HG02981 (cell line): ENCODE measurements around the gene PARD3B.
A peak's percentile ranks its signal among the peaks of the same experiment; 100 is the strongest.

Source experiments
- ATAC-seq: cut with Tn5 transposase; IDR thresholded peaks from one replicate; pipeline ENCODE4 v1.9.1; 2021; ENCODE audit warnings: mild to moderate bottlenecking, moderate library complexity; ENCODE audit not compliant: unreplicated experiment

The PARD3B gene

GRCh38 chr2:204691911-204692510 is 146.7 kb downstream of the PARD3B start:
- ATAC-seq = peak; percentile 82

GRCh38 chr2:204692790-204693189 is 147.5 kb downstream of the PARD3B start:
- no peak for ATAC-seq

- no peak for ATAC-seq
Observed at GRCh38 chr2:204693262-204693661, 148.0 kb downstream of the PARD3B start.

GRCh38 chr2:204695506-204695905 is 150.2 kb downstream of the PARD3B start:
- no peak for ATAC-seq

GRCh38 chr2:204696124-204696523 is 150.8 kb downstream of the PARD3B start:
- ATAC-seq = no peak

- ATAC-seq = no peak
Observed at GRCh38 chr2:204705243-204705932, 160.1 kb downstream of the PARD3B start.

- ATAC-seq = no peak
Observed at GRCh38 chr2:204706939-204707338, 161.7 kb downstream of the PARD3B start.

GRCh38 chr2:204713211-204713610 is 167.9 kb downstream of the PARD3B start:
- no peak for ATAC-seq

GRCh38 chr2:204715361-204715760 is 170.1 kb downstream of the PARD3B start:
- ATAC-seq = no peak

GRCh38 chr2:204717591-204717990 is 172.3 kb downstream of the PARD3B start:
- no peak for ATAC-seq

GRCh38 chr2:204718607-204719006 is 173.3 kb downstream of the PARD3B start:
- no peak for ATAC-seq

- no peak for ATAC-seq
Observed at GRCh38 chr2:204720874-204721273, 175.6 kb downstream of the PARD3B start.

GRCh38 chr2:204722207-204722606 is 176.9 kb downstream of the PARD3B start:
- ATAC-seq = no peak

GRCh38 chr2:204722691-204723090 is 177.4 kb downstream of the PARD3B start:
- no peak for ATAC-seq

- no peak for ATAC-seq
Observed at GRCh38 chr2:204725693-204726360, 180.6 kb downstream of the PARD3B start.

- ATAC-seq = no peak
Observed at GRCh38 chr2:204726831-204727230, 181.6 kb downstream of the PARD3B start.

GRCh38 chr2:204727368-204727767 is 182.1 kb downstream of the PARD3B start:
- ATAC-seq = no peak

- ATAC-seq = no peak
Observed at GRCh38 chr2:204730603-204731002, 185.3 kb downstream of the PARD3B start.

- no peak for ATAC-seq
Observed at GRCh38 chr2:204732019-204732418, 186.7 kb downstream of the PARD3B start.

- no peak for ATAC-seq
Observed at GRCh38 chr2:204737296-204737695, 192.0 kb downstream of the PARD3B start.

- ATAC-seq = no peak
Observed at GRCh38 chr2:204738721-204739120, 193.4 kb downstream of the PARD3B start.

- no peak for ATAC-seq
Observed at GRCh38 chr2:204743393-204743960, 198.2 kb downstream of the PARD3B start.
